NCI-H510A (cell line): ENCODE data around the gene OPCML.

Source experiments
- DNase-seq: peaks from one replicate; lab custom pipeline; 2025; lab: John Stamatoyannopoulos, UW

OPCML gene

GRCh38 chr11:132658696-132659095 lies 873.6 kb downstream of the OPCML start:
- DNase-seq, result no peak

DNA sequence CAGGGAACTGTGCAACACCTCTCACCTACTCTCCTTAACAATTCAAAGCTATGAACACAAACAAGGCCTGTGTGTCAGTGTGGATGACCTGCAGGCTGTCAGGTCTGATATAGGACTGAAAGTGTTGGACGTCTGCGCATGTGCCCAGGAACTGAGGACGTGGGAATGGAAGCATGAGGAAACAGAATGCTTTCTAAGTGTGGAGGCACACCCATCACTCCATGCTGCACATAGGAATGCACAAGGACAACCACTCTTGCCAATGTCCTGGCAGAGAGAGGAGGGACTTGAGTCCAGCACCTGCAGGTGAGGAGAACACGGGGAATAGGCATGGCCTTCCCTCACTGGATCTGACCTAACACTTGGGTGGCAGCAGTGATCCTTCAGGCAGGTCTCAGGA lies 874.3 kb downstream of the OPCML start:
- no peak for DNase-seq

DNA sequence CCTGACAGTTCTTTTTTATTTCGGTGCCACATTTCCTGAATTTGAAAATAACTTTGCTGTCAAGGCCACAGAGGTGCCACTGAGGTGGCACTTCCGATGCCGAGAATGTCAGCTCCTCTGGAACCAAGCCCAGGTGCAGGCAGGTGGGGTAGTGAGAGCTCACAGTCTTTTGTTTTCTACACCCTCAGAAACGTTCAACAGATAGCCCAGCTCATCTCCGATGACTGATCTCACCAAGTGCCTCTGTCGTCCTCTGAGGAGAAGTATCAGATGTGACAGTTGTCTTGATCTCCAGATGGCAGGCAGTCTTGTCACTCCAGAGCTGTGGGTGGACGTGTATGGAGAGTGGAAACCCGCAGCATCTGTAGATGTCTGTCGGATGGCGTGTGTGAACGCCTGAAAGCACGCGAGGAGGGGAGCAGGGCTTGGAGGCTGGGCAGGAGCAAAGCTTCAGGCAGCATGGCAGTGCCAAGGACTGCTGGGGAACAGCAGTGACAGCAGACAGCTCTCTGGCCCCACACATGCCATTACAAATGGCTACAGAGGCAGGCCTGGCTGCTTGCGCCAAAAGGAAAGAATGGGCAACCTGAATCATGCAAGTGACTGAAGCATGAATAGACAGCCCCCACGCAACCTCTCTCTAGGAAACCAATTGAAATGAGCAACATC lies 877.0 kb downstream of the OPCML start:
- DNase-seq, result no peak

GRCh38 chr11:132653237-132653636 lies 879.1 kb downstream of the OPCML start:
- DNase-seq, result no peak

DNA sequence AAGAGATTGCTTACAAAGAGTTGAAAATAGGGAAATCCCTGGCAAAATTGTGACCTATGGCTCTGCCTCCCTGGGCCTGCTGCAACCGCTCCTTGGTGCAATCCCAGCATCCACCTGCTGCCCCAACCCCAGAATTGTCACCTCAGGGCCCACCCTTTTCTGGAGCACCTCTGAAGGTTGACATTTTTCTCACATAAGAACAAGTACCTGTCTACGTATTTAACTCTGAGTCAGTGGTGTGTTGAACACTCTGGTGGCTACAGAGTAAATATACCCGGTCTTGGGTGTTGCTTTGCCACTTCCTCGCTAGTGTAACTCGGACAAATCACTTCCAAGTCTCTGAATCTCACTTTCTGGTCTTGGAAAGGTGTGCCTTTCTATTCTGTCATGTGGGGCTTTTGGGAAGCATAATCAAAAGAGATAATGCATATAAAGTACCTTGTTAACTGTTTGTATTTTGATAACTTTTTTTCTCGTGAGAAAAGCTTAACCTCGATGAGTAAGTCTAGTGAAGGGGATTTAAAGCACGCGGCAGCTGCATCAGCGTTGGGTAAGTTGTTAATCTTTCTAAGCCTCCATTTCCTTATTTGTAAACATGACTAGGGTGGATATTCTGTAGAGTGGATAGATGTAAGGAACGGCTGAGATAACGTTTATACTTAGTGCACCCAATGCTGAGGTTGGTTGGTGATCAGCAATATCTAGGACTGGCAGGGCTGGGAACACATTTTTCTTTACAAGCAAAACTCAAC lies 881.2 kb downstream of the OPCML start:
- no peak for DNase-seq

GRCh38 chr11:132649277-132649676 lies 883.0 kb downstream of the OPCML start:
- no peak for DNase-seq

GRCh38 chr11:132648851-132649250 lies 883.5 kb downstream of the OPCML start:
- no peak for DNase-seq

- DNase-seq, result no peak
These were observed 885.4 kb downstream of the OPCML start for GRCh38 chr11:132646890-132647289.

DNA sequence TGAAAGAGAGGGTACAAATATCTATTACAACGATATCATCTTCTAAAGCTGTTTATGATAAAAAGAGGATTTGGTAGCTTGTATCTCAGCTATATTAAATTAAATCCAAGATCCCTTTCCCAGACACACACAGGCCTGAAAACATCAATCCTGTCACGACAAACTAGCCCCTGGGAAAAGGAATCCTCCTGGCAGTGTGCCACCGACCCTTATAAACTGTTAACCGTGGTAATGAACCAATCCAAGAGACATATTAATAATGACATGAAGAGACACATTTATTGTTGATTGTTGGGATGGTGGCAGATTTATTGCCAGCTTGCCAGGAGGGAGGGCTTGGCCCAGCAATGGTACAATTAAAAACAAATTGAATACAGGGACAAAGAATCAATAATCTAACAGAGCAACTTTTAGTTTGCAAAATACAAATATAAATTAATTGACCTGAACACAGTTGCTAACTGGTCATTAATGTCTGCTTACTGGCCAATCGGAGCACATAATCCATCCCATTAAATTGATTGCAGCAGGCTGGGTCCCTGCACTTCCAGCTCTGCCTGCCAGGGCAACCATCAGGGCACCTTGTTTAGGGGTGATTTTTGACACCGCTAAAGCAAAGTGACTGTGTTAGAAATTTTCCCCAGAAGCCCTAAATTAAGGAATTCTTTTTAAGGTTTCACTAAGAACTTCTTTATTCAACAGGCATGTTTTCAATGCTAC lies 887.6 kb downstream of the OPCML start:
- peak; percentile 49 for DNase-seq

GRCh38 chr11:132643239-132643638 lies 889.1 kb downstream of the OPCML start:
- DNase-seq, result no peak

GRCh38 chr11:132640952-132641351 lies 891.3 kb downstream of the OPCML start:
- peak; percentile 63 for DNase-seq

- no peak for DNase-seq
These were observed 892.3 kb downstream of the OPCML start for GRCh38 chr11:132639986-132640385.

DNA sequence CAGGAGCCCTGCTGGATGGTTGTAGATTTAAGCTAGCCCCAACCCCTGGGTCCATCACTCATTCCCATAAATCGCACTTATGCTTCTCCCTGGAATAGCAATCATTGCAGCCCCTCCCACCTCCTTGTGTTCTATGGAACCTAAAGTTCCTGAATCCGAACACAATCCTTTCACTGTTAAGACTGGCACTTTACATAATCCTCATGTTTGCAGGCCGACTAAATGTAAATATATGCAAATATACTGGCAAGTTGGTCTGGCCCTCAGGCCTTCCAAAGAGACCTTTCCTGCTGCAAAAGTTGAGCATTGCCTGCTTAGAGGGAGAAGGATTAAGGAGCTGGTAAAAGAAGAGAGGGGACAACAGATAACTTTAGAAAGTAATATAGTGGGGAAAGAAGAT lies 892.9 kb downstream of the OPCML start:
- no peak for DNase-seq

GRCh38 chr11:132638423-132638822 lies 893.9 kb downstream of the OPCML start:
- no peak for DNase-seq

GRCh38 chr11:132636523-132636922 lies 895.8 kb downstream of the OPCML start:
- DNase-seq, result no peak

- peak; percentile 46 for DNase-seq
These were observed 899.6 kb downstream of the OPCML start for GRCh38 chr11:132632641-132633124.

GRCh38 chr11:132631989-132632388 lies 900.3 kb downstream of the OPCML start:
- no peak for DNase-seq

GRCh38 chr11:132627981-132628380 lies 904.3 kb downstream of the OPCML start:
- DNase-seq, result no peak

GRCh38 chr11:132626446-132626845 lies 905.9 kb downstream of the OPCML start:
- no peak for DNase-seq

DNA sequence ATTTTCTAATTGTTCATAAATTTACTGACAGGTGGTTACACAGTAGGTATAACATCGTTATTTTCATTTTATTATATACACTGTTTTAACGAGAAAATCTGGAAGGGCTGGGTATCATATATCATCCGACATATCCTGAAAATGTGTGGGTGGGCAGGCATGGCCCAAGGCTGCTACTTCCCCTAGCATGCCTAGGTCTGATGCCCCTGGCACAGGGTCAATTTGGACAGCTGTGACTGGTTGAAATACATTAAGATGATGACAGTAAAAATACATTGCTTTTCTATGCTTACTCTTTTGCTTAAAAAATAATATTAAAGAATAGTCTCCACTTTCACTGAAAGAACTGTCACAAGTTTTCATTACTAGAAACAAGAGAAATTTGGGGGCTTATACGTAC lies 908.8 kb downstream of the OPCML start:
- DNase-seq, result peak; percentile 48

DNA sequence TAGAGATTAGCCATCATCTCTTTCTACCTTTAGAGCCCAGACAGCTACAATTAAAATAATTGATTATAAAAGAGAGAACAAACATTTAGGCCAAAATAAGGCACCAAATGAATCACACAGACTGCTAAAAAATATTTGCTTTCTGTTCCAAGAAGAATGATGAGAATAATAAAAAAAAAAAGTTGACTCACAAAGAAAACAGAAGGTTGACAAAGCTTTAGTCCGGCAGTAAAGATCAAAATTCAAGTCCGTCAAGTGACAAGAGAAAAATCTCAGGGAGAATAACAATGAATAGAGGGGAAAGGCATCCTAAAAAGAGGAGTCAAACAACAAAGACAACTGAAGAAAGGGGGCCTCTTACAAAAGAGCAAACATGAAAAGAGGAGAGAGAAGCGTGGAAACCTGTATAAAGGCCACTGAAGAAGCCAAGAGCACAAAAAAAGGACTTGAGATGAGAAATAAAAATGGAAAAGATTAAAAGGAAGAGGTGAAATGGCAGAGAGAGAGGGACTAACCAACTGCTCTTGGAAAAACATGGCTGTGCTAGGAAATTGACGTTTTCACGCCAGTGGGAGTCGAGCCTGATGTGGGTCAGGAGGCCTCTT lies 910.2 kb downstream of the OPCML start:
- DNase-seq, result no peak

DNA sequence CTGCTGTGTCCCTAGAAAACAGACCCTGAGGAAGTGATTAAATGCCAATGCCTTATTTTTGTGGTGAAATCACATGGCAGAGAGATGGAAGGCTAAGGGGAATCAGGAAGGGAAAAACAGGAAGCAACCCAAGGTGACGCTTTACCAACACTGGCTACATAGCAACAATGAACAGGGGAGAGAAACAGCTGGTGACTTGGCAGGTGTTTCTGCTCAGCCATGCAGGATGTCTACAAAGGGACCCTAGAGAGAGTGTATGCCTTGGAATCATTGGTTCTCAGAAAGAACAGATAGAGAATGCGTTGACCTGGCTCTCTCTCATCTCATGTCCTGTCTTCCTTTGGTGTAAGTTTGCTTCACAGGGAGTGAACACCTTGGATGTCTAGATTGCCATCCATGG lies 911.9 kb downstream of the OPCML start:
- DNase-seq, result peak; percentile 82
